DMS79 (cell line): Measurements from ENCODE around the gene NEUROG2.
"Not testable (repeated sequence)": the region's sequence is repeated elsewhere in the genome, so short reads cannot be mapped to it uniquely, and the experiment has no call there.

ENCODE experiments used
- DNase-seq: peaks from one replicate; lab custom pipeline; 2025; lab: John Stamatoyannopoulos, UW

NEUROG2 gene

GRCh38 chr4:112490808-112491207 is 25.2 kb downstream of the NEUROG2 start:
- DNase-seq: not testable (repeated sequence)

- no peak for DNase-seq
Measured at GRCh38 chr4:112485930-112486329, 30.1 kb downstream of the NEUROG2 start.

- no peak for DNase-seq
Measured at GRCh38 chr4:112473985-112474384, 42.0 kb downstream of the NEUROG2 start.

- no peak for DNase-seq
Measured at GRCh38 chr4:112472318-112472717, 43.7 kb downstream of the NEUROG2 start.
